IgD-negative memory B cell (primary cell): ENCODE results near the gene AGAP6. TPM values are rescaled to one million over a fixed set of nuclear protein-coding genes. Genes with fewer than 3 reads are reported as not detected.
"Not testable (repeated sequence)": the region's sequence is repeated elsewhere in the genome, so short reads cannot be mapped to it uniquely, and the experiment has no call there.

Experiments
- H3K27ac Mint-ChIP-seq, 3 donors: one replicate each; pipeline ENCODE4 v1.8.0; 2020 to 2022; ENCODE audit warnings: mild to moderate bottlenecking in 3 of 3, mixed read lengths in 3 of 3, moderate library complexity in 1 of 3
- H3K27me3 Mint-ChIP-seq: one replicate; pipeline ENCODE4 v1.8.0; 2021; ENCODE audit warnings: mixed read lengths
- H3K36me3 Mint-ChIP-seq: one replicate; pipeline ENCODE4 v1.8.0; 2020; ENCODE audit warnings: mild to moderate bottlenecking, mixed read lengths
- H3K4me1 Mint-ChIP-seq, 3 donors: one replicate each; pipeline ENCODE4 v1.8.0; 2020 to 2022; ENCODE audit warnings: mixed read lengths in 3 of 3, mild to moderate bottlenecking in 1 of 3
- H3K4me3 Mint-ChIP-seq, 4 donors: one replicate each; pipeline ENCODE4 v1.8.0; 2020 to 2022; ENCODE audit warnings: mild to moderate bottlenecking in 4 of 4, mixed read lengths in 4 of 4, moderate library complexity in 3 of 4
- H3K9me3 Mint-ChIP-seq, 3 donors: one replicate each; pipeline ENCODE4 v1.8.0; 2020 to 2021; ENCODE audit warnings: mixed read lengths in 3 of 3, mild to moderate bottlenecking in 1 of 3
- polyA plus RNA-seq: library from polyadenylated mRNA; unstranded; fragments of 300-500 nt; fragmentation: Illumina TruSeq; gene quantifications from one replicate; pipeline ENCODE4 v1.2.3, GENCODE V29; 2021

Gene AGAP6
- 2.8 TPM for polyA plus RNA-seq

DNA sequence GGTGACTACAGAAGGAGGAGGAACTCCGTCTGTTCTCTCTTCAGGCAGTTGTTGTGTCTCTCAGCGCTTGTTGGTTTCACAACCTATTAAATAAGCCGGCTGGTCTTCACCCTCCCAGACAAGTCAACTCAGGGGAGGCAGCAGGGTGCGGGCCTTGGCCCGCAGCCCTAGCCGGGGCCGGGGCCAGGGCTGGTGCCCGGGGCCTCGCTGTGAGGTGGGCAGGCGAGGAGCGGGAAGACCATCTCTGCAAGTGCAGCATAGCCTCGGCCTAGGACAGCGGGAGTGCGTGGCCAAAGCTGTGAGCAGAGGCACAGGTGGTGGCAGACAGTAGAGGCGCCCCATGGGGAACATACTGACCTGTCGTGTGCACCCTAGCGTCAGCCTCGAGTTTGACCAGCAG, at the start of gene AGAP6:
Gene AGAP6, plus strand, starts transcription at position 31 of the 400 bp plus-strand sequence. Its CDS starts 310 bp downstream, at position 341.
- H3K4me1 Mint-ChIP-seq, H3K27me3 Mint-ChIP-seq, H3K4me3 Mint-ChIP-seq, H3K9me3 Mint-ChIP-seq, H3K27ac Mint-ChIP-seq, H3K36me3 Mint-ChIP-seq: not testable (repeated sequence)

DNA sequence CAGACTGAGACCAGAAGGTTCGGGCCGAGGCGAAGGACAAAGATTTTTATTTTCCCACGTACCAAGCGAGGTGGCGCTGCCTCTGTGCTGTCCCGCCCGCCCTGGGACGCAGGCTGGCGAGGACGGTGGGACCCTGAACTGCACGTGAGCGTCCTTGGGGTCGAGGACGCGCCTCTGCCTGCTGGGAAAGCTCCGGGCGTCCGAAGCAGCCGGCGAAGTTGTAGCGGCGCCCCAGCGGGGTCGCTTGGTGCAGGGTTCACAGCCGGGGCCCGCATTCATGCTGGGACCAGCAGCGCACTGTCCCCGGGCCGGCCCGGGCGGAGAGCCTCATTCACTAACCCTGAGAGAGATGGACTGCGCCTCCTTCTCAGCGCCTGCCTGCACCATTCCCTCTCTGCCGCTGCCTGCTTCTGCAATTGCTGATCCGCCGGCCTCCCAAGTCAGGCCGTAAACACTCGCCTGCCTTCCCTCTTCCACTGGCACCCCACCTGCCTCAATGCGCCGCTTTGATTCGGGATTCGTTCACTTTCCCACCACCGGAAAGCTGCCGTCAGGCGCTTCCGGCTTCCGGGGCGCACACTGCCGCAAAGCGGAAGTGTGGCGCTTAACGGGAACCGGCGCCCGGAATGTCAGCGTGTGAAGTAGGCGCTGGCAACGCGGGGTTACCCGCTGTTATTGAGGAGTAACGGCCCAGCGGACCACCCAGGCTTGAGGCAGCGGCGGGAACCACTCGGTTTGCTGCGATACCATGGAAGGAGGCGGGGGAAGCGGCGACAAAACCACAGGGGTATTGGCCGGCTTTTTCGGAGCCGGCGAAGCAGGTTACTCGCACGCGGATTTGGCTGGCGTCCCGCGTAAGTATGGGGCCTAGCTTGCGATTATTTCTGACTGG, 46.5 kb upstream of the AGAP6 start, which contains the start of the genes PARG and TIMM23B:
Gene PARG, minus strand, starts transcription at position 581 of the 892 bp plus-strand sequence. Its CDS starts 302 bp downstream, at position 279.
Gene TIMM23B, plus strand, starts transcription at position 607 of the 892 bp plus-strand sequence. Its CDS starts 142 bp downstream, at position 749.
- H3K9me3 Mint-ChIP-seq, H3K27me3 Mint-ChIP-seq, H3K36me3 Mint-ChIP-seq: not testable (repeated sequence)
- Mint-ChIP-seq H3K4me1 (peaks cover 10 to 26% (median 22%) of the 10 kb centered on the region in 3 donors), H3K4me3 (peak within 1 kb of the TSS; percentile 98 to 100 (median 100)), H3K27ac (peak within 1 kb of the TSS; percentile 85 to 98 (median 93))

GRCh38 chr10:49942339-49942705, 45.9 kb upstream of the AGAP6 start:
- not testable (repeated sequence) for H3K9me3 Mint-ChIP-seq, H3K36me3 Mint-ChIP-seq, H3K27me3 Mint-ChIP-seq
- Mint-ChIP-seq H3K4me1 (peaks cover 10 to 26% (median 22%) of the 10 kb centered on the region in 3 donors), H3K4me3 (peak overlapping the region; percentile 98 to 100 (median 100)), H3K27ac (peak overlapping the region; percentile 85 to 98 (median 93))

GRCh38 chr10:49943607-49944006, 44.6 kb upstream of the AGAP6 start:
- Mint-ChIP-seq H3K4me3 (peak overlapping the region in 3 of 4 donors; percentile 4 to 100 (median 100)), H3K27ac (peak overlapping the region in 1 of 3 donors; percentile 20), H3K4me1 (peaks cover 10 to 26% (median 19%) of the 10 kb centered on the region in 3 donors)
- H3K9me3 Mint-ChIP-seq, H3K36me3 Mint-ChIP-seq, H3K27me3 Mint-ChIP-seq: not testable (repeated sequence)

DNA sequence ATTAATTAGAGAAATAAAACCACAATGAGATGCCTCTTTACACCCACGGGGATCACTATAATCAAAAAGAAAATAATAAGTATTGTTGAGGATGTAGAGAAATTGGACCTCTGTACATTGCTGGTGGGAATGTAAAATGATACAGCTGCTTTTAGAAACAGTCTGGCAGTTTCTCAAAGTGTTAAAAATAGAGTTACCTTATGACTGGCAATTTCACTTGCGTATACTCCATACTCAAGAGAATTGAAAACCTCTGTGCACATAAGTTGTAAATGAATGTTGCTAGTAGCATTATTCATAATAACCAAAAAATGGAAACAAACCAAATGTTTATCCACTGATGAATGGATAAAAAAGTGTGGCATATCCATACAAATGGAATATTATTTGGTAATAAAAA, 40.1 kb upstream of the AGAP6 start:
- not testable (repeated sequence) for H3K4me3 Mint-ChIP-seq, H3K4me1 Mint-ChIP-seq, H3K9me3 Mint-ChIP-seq, H3K27me3 Mint-ChIP-seq, H3K27ac Mint-ChIP-seq, H3K36me3 Mint-ChIP-seq

- not testable (repeated sequence) for H3K36me3 Mint-ChIP-seq, H3K9me3 Mint-ChIP-seq, H3K27me3 Mint-ChIP-seq, H3K27ac Mint-ChIP-seq, H3K4me3 Mint-ChIP-seq, H3K4me1 Mint-ChIP-seq
These were observed 39.5 kb upstream of the AGAP6 start for GRCh38 chr10:49948737-49949136.

DNA sequence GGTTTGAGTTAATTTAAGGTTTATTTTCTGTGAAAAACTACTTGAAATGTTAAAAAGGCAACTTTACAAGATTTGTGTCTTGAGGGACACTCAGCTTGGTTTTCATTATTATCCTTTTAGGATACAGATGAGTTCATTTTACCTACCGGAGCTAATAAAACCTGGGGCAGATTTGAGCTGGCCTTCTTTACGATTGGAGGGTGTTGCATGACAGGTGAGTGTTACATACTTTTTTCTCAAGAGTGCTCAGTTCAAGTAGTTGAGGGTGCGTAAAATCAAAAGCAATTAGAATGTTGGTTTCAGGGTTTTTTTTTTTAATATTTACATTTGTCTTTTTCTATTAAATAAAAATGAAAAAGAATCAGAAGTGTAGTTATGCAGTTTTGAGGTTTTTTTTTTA, 36.2 kb upstream of the AGAP6 start:
- not testable (repeated sequence) for H3K27ac Mint-ChIP-seq, H3K27me3 Mint-ChIP-seq, H3K9me3 Mint-ChIP-seq, H3K4me1 Mint-ChIP-seq, H3K4me3 Mint-ChIP-seq, H3K36me3 Mint-ChIP-seq

GRCh38 chr10:49953122-49953521, 35.1 kb upstream of the AGAP6 start:
- not testable (repeated sequence) for H3K27me3 Mint-ChIP-seq, H3K27ac Mint-ChIP-seq, H3K4me1 Mint-ChIP-seq, H3K4me3 Mint-ChIP-seq, H3K9me3 Mint-ChIP-seq, H3K36me3 Mint-ChIP-seq

DNA sequence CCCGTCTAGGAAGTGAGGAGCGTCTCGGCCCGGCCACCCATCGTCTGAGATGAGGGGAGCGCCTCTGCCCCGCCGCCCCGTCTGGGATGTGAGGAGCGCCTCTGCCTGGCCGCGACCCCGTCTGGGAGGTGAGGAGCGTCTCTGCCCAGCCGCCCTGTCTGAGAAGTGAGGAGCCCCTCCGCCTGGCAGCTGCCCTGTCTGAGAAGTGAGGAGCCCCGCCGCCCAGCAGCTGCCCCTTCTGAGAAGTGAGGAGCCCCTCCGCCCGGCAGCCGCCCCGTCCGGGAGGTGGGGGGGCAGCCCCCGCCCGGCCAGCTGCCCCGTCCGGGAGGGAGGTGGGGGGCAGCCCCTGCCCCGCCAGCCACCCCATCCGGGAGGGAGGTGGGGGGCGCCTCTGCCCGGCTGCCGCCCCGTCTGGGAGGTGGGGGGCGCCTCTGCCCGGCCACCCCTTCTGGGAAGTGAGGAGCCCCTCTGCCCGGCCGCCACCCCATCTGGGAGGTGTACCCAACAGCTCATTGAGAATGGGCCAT, 17.8 kb upstream of the AGAP6 start:
- not testable (repeated sequence) for H3K4me3 Mint-ChIP-seq, H3K27me3 Mint-ChIP-seq, H3K27ac Mint-ChIP-seq, H3K9me3 Mint-ChIP-seq, H3K4me1 Mint-ChIP-seq, H3K36me3 Mint-ChIP-seq

DNA sequence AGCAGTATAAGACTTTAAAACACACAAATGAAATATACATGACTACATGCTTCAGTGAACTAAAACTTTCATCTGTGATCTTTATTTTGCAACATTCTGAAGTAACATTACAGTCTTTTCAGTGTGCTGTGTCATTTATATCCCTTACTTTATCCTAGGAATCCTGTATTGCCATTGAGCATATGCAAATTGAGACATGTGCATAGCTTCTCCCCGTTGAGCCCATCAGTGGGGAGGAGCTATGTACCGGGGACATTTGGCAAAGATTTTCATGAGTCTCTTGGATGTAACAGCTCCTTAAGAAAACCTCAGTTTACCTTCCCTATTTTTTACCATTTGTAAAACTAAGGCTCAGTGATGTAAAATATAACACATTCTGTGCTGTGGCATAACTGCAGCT, 16.7 kb upstream of the AGAP6 start:
- not testable (repeated sequence) for H3K4me1 Mint-ChIP-seq, H3K4me3 Mint-ChIP-seq, H3K27me3 Mint-ChIP-seq, H3K9me3 Mint-ChIP-seq, H3K27ac Mint-ChIP-seq, H3K36me3 Mint-ChIP-seq

DNA sequence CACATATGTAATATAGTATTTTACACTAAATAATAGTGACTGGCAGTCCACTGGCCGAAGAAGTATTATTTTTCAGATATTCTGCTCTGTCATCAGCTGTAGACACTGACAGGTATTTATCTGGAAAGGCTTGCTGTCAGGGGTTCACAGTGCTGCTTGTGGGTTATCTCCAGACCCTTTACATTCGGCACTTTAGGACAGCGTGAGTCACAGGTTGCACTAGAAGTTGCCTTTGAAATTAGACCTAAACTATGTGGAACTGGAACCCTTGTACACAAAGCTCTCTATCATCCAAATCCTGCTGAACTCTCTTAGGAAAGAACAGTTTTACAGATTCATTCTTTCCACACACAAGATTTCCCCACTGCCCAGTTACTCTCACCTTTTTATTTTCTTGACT, 16.1 kb upstream of the AGAP6 start:
- not testable (repeated sequence) for H3K36me3 Mint-ChIP-seq

GRCh38 chr10:49977756-49978155, 10.4 kb upstream of the AGAP6 start:
- H3K27me3 Mint-ChIP-seq, H3K27ac Mint-ChIP-seq, H3K9me3 Mint-ChIP-seq: not testable (repeated sequence)

More for the DNA sequence above, 16.1 kb upstream of the AGAP6 start:
- not testable (repeated sequence) for H3K4me1 Mint-ChIP-seq, H3K27me3 Mint-ChIP-seq, H3K9me3 Mint-ChIP-seq, H3K4me3 Mint-ChIP-seq, H3K27ac Mint-ChIP-seq

GRCh38 chr10:49987207-49987606, 999 bp upstream of the AGAP6 start:
- H3K9me3 Mint-ChIP-seq, H3K4me1 Mint-ChIP-seq, H3K27ac Mint-ChIP-seq: not testable (repeated sequence)

More at GRCh38 chr10:49977756-49978155, 10.4 kb upstream of the AGAP6 start:
- not testable (repeated sequence) for H3K36me3 Mint-ChIP-seq, H3K4me3 Mint-ChIP-seq, H3K4me1 Mint-ChIP-seq

DNA sequence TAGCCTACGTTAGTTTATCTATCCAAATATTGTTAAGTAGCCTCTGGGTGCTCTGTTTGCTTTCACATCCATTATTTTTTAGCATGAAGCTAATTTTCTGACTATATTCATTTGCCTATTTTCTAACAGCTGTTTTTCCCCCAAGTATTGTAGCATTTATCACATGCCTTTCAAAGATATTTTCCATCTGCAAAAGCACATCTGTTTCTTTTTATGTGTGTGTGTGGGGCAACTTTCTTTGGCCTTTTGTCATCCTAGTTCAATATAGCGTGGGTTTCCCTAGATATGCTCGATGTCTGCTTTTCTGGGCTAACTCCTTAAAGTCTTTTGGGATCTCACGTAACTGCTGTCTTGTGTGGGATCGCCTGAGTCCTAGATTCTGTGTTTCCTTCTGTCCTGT, 7.1 kb downstream of the AGAP6 start:
- not testable (repeated sequence) for H3K9me3 Mint-ChIP-seq, H3K27me3 Mint-ChIP-seq, H3K36me3 Mint-ChIP-seq, H3K4me1 Mint-ChIP-seq, H3K27ac Mint-ChIP-seq, H3K4me3 Mint-ChIP-seq

More at GRCh38 chr10:49987207-49987606, 999 bp upstream of the AGAP6 start:
- H3K4me3 Mint-ChIP-seq, H3K36me3 Mint-ChIP-seq, H3K27me3 Mint-ChIP-seq: not testable (repeated sequence)

DNA sequence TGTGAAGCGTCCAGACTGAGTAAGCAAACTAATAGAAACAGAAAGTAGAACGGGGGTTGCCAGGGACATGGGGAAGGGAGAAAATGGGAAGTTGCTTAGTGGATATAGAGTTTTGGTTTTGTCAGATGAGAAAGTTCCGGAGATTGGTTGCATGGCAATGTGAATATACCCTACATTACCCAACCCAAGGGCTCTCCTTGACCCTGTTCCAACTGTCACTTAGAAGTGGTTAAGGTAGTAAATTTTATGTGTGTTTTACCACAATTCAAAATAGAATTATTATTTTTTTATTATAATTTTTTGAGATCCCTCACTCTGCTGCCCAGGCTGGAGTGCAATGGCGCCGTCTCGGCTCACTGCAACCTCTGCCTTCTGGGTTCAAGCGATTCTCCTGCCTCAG, 25.8 kb downstream of the AGAP6 start:
- not testable (repeated sequence) for H3K9me3 Mint-ChIP-seq, H3K36me3 Mint-ChIP-seq, H3K27ac Mint-ChIP-seq, H3K4me3 Mint-ChIP-seq, H3K27me3 Mint-ChIP-seq, H3K4me1 Mint-ChIP-seq

GRCh38 chr10:50015596-50016220, 27.5 kb downstream of the AGAP6 start:
- H3K9me3 Mint-ChIP-seq, H3K36me3 Mint-ChIP-seq, H3K4me3 Mint-ChIP-seq, H3K27me3 Mint-ChIP-seq, H3K4me1 Mint-ChIP-seq: not testable (repeated sequence)
- peak overlapping the region in 1 of 3 donors; percentile 1 for H3K27ac Mint-ChIP-seq
